Umbilical cord (tissue), 2 donors: Measurements from ENCODE around the gene ZNF784. TPM values are rescaled to one million over a fixed set of nuclear protein-coding genes. Genes with fewer than 3 reads are reported as not detected.
"Not testable (repeated sequence)": the region's sequence is repeated elsewhere in the genome, so short reads cannot be mapped to it uniquely, and the experiment has no call there.

Experiments used
- DNase-seq: peaks from one replicate; pipeline ENCODE4 v3.0.0-alpha.2; 2015; ENCODE audit warnings: low spot score
- total RNA-seq: library from RNA; depleted of rRNA; stranded (reverse); fragments of >200 nt; gene quantifications from one replicate; pipeline ENCODE4 v1.2.3, GENCODE V29; 2014; ENCODE audit warnings: low replicate concordance; ENCODE audit not compliant: insufficient read depth

The ZNF784 gene
- total RNA-seq, 1 donor from 2014 or later = 5.1 TPM

GRCh38 chr19:55583897-55584296 lies 40.5 kb downstream of the ZNF784 start:
- DNase-seq = not testable (repeated sequence)

GRCh38 chr19:55582284-55582683 lies 42.1 kb downstream of the ZNF784 start:
- DNase-seq = not testable (repeated sequence)

- DNase-seq = no peak
Measured at GRCh38 chr19:55581823-55582223, 42.5 kb downstream of the ZNF784 start.

DNA sequence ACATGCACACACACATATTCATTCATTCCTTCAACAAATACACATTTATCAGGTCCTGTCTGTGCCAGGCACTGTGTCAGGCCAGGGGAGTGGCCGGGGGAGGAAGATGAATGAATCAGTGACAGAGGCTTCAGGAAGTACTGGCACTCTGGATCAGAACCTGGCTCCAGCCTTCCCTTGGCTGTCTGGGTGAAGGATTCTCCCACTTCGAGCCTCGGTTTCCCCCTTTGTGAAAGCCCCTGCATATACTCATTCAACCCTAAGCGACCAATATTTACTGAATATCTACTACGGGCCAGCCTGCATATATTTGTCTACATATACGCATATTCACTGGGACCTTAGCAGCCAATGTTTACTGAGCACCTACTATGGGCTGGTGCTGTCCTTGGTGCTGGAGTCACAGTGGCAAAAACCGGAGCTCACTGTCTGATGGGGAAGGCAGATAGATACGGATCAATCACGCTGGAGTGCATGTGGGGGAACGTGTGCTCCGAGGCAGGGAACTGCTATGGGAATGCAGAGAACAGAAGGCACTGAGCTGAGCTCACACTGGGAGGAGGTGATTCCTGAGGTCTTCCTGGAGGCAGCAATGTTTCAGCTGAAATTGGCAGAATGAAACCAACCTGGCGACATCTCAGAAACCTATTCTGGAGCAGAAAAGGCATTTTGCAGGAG lies 43.1 kb downstream of the ZNF784 start:
- no peak for DNase-seq

- peak; percentile 90 for DNase-seq
Measured at GRCh38 chr19:55580628-55581144, 43.7 kb downstream of the ZNF784 start, which contains the start of gene ZNF579. ZNF579 (minus strand) TSS chr19:55580848; CDS start chr19:55579639, 1,209 bp downstream.

DNA sequence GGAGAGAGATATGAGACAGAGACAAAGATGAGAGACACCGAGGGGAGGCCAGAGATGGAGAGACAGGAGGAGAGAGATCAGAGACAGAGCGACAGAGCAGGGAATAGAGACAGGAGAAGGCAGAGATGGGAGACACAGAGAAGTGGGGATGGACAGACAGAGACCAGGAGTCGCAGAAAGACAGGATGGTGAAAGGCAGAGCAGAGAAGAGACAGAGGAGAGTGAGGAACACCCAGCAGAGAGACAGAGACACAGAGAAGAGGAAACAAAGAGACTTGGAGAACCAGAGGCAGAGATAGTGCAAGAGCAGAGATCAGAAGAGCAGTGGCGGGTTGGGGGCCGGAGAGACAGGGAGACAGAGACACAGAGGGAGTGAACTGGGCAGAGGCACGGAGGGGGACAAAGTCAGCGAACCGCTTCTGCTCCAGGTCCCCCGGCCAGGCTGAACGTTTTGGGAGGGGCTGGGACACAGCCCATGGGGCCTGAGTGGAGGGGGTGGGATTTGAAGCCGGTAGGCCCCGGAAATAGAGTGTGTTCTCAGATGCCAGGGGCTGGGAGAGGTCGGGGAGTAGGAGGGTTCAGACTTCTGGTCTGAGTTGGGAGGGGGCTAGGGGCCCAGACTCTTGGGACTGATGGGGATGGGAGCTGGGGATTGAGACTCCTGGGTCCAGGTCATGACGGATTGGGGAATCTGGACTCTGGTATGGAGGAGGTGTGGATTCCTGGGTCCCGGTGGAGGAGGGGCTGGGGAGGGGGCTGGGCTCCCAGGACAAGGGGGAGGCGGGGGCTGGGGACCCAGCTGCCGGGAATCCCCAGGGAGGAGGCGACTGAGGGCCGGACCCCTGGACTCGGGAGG lies 44.4 kb downstream of the ZNF784 start:
- DNase-seq = peak; percentile 74

GRCh38 chr19:55578761-55579747 lies 45.3 kb downstream of the ZNF784 start:
- no peak for DNase-seq

GRCh38 chr19:55578031-55578760 lies 46.2 kb downstream of the ZNF784 start:
- no peak for DNase-seq

DNA sequence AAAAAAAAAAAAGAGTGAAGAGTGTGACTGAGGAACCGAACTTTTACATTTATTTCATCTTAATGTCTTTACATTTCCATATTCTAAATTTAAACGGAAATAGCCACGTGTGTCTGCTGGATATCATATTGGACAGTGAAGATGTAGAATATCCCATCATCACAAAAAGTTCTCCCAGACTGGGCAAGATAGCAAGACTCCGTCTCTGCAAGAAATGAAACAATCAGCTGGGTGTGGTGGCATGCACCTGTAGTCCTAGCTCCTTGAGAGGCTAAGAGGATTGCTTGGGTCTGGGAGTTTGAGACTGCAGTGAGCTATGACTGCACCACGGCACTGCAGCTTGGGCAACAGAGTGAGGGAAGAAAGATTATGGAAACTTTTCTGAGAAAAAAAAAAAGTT lies 47.6 kb downstream of the ZNF784 start:
- DNase-seq = no peak

GRCh38 chr19:55573929-55574328 lies 50.4 kb downstream of the ZNF784 start:
- not testable (repeated sequence) for DNase-seq

Other genes starting within 250 kb of the ZNF784 start
- gene TMEM190, start 247.7 kb downstream of the ZNF784 start, total RNA-seq = not detected
- 8.9 TPM for gene TMEM238, start 240.3 kb downstream of the ZNF784 start, total RNA-seq
- 227 TPM for gene RPL28, start 238.6 kb downstream of the ZNF784 start, total RNA-seq
- gene UBE2S, start 216.8 kb downstream of the ZNF784 start, total RNA-seq = 19.3 TPM
- 1.2 TPM for gene SHISA7, start 181.3 kb downstream of the ZNF784 start, total RNA-seq
- gene ISOC2, start 162.9 kb downstream of the ZNF784 start, total RNA-seq = 15.9 TPM
- gene C19orf85, start 159.8 kb downstream of the ZNF784 start, total RNA-seq = 3.9 TPM
- 1.7 TPM for gene ZNF628, start 147.9 kb downstream of the ZNF784 start, total RNA-seq
- gene NAT14, start 139.4 kb downstream of the ZNF784 start, total RNA-seq = 18.8 TPM
- gene SSC5D, start 136.1 kb downstream of the ZNF784 start, total RNA-seq = 67.9 TPM
- gene SBK2, start 87.4 kb downstream of the ZNF784 start, total RNA-seq = not detected
- not detected for gene SBK3, start 79.0 kb downstream of the ZNF784 start, total RNA-seq
- 1.4 TPM for gene ZNF579, start 43.7 kb downstream of the ZNF784 start, total RNA-seq
- 2.4 TPM for gene FIZ1, start 25.0 kb downstream of the ZNF784 start, total RNA-seq
- gene ZNF524, start 24.3 kb downstream of the ZNF784 start, total RNA-seq = 7.2 TPM
- 0.72 TPM for gene ZNF865, start 18.9 kb downstream of the ZNF784 start, total RNA-seq
- 17.1 TPM for gene ZNF580, start 16.4 kb upstream of the ZNF784 start, total RNA-seq
- 20.0 TPM for gene ZNF581, start 19.1 kb upstream of the ZNF784 start, total RNA-seq
- 9.4 TPM for gene CCDC106, start 23.6 kb upstream of the ZNF784 start, total RNA-seq
- gene U2AF2, start 30.5 kb upstream of the ZNF784 start, total RNA-seq = 40.7 TPM
- gene EPN1, start 50.7 kb upstream of the ZNF784 start, total RNA-seq = 7.5 TPM
- 1.2 TPM for gene NLRP9, start 113.8 kb upstream of the ZNF784 start, total RNA-seq
- not detected for gene RFPL4A, start 134.5 kb upstream of the ZNF784 start, total RNA-seq
- 20.2 TPM for gene RFPL4AL1, start 144.6 kb upstream of the ZNF784 start, total RNA-seq
- 0.48 TPM for gene NLRP11, start 207.4 kb upstream of the ZNF784 start, total RNA-seq
- gene NLRP4, start 212.0 kb upstream of the ZNF784 start, total RNA-seq = 0.24 TPM